ENCODE measurements around the gene C16orf95. TPM values are rescaled to one million over a fixed set of nuclear protein-coding genes. Genes with fewer than 3 reads are reported as not detected.
A peak's percentile ranks its signal among the peaks of the same experiment; 100 is the strongest.

Gene C16orf95
- total RNA-seq, 1 donor from 2014 or later = 2.4 TPM

GRCh38 chr16:87333581-87334331 is 16.6 kb upstream of the C16orf95 start:
- no peak for DNase-seq (ENCODE audit: low spot score in 2 of 2)
- no peak for FAIRE-seq

DNA sequence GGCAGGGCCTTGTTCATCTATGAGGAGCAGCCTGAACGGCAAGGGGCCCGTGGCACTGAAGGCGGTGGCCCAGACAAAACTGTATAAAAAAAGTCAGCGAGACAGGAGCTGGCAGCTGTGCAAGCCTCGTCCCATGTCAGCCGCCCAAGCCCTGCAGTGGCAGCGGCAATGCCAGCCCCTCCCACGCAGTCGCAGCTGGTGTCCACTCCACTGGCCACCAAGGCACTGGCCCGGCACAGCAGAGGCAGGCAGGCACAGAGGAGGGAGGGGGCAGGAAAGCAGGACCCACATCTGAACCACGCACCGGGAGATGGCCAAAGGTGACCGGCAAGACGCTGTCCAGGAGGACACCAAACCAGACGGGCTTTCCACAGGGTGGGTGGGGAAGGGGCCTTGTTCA is 15.9 kb upstream of the C16orf95 start:
- DNase-seq (ENCODE audit: low spot score in 2 of 2) (peak; percentile 75), FAIRE-seq (no peak)

GRCh38 chr16:87332150-87332549 is 15.0 kb upstream of the C16orf95 start:
- FAIRE-seq = no peak
- no peak for DNase-seq (ENCODE audit: low spot score in 2 of 2)

DNA sequence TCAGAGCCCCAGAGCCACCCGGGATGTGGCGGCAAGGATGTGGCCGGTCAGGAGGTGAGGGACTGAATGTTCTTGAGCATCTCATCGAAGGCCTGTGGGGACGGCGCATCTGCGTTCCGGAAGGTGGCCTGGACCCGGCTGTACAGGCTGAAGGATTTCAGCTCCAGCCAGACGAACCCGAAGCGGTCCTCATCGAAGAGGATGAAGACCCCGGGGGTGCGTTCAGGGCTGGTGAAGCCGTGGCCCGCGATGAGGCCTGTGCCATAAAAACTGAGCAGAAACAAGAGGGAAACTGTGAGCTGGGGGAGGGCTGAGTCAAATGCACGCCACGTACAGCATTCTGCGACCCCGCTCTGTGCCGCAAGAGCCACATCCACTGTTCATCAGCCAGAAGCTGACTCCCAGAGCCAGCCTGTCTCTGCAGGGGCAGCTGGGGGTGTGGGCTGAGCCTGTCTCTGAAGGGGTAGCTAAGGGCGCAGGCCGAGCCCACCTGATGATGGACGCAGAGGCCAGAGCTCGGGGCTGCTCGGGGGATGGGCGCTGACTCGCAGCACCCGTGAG is 14.1 kb upstream of the C16orf95 start:
- no peak for FAIRE-seq
- DNase-seq (ENCODE audit: low spot score in 2 of 2) = no peak

GRCh38 chr16:87330646-87331045 is 13.5 kb upstream of the C16orf95 start:
- no peak for DNase-seq (ENCODE audit: low spot score in 2 of 2)
- FAIRE-seq = no peak

- no peak for FAIRE-seq
Measured at GRCh38 chr16:87330257-87330624, 13.0 kb upstream of the C16orf95 start.

GRCh38 chr16:87329436-87330256 is 12.5 kb upstream of the C16orf95 start:
- DNase-seq (ENCODE audit: low spot score in 2 of 2) = no peak
- no peak for FAIRE-seq

More at GRCh38 chr16:87330257-87330624, 13.0 kb upstream of the C16orf95 start:
- no peak for DNase-seq (ENCODE audit: low spot score in 2 of 2)

DNA sequence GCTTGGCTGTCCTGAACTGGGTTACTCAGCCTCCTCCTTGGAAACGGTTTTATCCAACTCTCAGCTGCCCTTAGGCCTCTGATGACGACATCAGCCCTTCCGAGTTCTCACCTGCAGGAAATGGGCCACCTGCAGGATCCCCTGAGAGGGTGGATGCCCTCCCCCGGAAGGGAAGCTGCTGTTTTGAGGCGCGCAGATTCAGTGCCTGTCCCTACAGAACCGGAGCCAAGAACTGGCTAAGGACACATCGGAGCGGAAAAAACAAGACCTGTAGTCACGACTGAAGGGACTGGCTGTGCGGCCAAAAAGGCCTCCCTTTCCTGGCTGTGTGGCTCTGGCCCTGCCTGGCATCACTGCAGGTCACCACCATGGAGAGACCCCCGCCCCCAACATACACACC is 11.7 kb upstream of the C16orf95 start:
- FAIRE-seq (no peak), DNase-seq (ENCODE audit: low spot score in 2 of 2) (no peak)

- DNase-seq (ENCODE audit: low spot score in 2 of 2) = no peak
Measured at GRCh38 chr16:87327798-87328495, 10.8 kb upstream of the C16orf95 start.

GRCh38 chr16:87326151-87326571 is 9.0 kb upstream of the C16orf95 start:
- DNase-seq (ENCODE audit: low spot score in 2 of 2) (peak in 1 of 2 donors; percentile 64), FAIRE-seq (no peak)

More at GRCh38 chr16:87327798-87328495, 10.8 kb upstream of the C16orf95 start:
- no peak for FAIRE-seq

DNA sequence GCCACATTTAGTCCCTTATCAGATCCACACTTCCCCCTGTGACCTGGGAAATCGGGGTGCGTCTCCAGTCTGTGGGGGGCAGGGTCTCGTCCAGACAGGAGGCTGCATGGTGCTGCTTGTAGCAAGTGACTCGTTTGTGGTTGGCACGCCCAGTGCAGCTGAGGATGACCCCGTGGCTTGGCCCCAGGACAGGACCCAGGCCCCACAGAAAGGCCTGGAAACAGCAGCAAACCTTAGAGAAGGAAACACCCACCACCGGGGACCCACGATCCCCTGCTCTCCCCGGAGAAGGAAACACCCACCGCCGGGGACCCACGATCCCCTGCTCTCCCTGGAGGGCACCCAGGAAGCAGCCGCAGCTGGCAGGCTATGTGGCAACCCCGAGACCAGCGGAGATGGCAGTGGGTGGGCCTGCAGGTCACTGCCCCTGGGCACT is 8.2 kb upstream of the C16orf95 start:
- FAIRE-seq (no peak), DNase-seq (ENCODE audit: low spot score in 2 of 2) (no peak)

- no peak for FAIRE-seq
Measured at GRCh38 chr16:87324411-87325275, 7.5 kb upstream of the C16orf95 start.

DNA sequence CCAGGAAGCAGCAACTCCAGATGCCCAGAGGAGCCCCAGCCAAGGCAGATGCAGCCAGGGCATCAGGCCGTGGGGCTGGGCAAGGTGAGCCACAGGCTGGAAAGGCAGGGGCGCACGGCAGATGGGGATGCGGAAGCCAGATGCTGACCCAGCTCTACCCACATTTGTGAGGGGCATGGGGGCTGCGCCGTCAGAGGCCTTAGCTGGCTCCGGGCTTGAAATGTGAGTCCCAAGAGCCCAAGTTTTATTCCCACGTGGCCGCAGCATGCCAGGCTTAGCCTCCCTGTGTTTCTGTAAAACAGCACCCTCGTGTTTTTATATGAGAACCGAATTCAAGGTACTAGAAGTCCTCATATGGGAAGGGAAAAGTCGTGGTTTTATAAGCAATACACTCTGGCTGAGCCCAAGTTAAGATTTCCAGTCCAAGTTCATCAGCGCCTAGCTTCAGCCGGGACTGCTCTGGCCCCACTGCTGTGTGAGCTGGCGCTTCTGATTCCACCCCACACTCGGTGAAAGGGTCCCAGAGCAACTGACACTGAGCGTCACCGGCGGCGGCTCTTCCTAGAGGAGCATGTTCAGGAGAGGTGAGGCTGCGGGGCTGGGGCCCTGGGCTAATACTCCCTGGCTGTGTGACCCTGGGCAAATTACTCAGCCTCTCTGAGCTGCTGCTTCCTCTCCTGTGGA is 6.7 kb upstream of the C16orf95 start:
- FAIRE-seq = no peak
- DNase-seq (ENCODE audit: low spot score in 2 of 2) = no peak

More at GRCh38 chr16:87324411-87325275, 7.5 kb upstream of the C16orf95 start:
- peak; percentile 67 to 77 for DNase-seq (ENCODE audit: low spot score in 2 of 2)

DNA sequence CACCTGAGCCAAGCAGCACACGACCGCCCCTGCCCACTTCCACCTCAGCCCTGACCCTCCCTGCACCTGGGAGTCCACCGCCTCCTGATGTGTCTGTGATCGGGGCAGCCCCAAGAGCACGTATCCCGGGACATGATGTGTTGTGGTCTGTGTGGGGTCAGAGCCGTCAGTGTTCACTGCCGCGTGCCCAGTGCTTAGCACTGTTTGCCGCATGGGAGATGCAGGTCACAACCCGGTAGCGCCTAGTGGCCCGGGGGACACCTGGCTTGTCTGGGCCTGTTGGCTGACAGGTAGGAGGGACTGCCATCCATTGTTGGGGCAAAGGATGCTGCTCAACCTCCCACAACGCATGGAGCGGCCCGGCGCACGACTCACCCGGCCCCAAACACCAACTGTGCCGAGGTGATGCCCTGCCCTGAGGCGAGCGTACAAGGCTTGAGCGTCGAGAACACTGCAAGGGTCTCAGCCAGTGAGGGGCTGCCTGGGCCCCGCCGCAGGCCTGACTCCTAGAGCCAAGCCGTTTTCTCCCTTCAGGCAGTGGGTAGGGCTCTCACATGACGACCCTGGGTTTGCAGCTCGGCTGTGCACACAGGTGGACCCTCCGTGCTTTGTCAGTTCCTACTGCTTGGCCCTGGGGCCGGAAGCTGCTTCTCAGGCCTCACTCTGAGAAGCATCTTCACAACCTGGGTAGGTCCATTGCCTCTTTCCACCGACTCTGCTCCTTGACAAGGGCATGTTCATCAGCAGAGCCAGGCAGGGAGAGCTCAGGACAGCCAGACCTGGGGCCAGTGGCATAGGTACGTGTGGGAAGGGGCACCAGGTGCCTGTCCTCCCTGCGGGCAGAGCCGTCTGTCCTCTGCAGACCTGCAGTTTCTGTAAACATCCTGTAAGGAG is 5.9 kb upstream of the C16orf95 start:
- FAIRE-seq = no peak
- DNase-seq (ENCODE audit: low spot score in 2 of 2) = no peak

DNA sequence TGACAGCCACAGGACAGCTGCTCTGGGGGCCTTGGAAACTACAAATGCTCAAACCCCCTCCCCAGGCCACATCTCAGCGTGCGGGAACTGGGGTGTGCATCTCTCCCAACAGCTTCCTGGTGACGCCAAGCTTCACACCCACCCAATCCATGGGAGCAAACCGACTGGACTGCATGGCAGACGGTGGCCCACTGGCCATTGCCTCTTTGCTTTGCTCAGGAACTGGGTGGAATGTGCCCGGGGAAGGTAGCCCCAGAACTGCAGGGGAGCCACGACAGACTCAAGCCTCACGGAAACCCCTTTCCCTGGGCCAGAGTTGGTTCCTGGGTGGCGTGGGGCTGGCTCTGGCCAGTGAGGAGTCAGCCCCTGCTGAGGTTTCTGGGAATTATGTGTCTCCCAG is 5.2 kb upstream of the C16orf95 start:
- DNase-seq (ENCODE audit: low spot score in 2 of 2) = no peak
- no peak for FAIRE-seq

DNA sequence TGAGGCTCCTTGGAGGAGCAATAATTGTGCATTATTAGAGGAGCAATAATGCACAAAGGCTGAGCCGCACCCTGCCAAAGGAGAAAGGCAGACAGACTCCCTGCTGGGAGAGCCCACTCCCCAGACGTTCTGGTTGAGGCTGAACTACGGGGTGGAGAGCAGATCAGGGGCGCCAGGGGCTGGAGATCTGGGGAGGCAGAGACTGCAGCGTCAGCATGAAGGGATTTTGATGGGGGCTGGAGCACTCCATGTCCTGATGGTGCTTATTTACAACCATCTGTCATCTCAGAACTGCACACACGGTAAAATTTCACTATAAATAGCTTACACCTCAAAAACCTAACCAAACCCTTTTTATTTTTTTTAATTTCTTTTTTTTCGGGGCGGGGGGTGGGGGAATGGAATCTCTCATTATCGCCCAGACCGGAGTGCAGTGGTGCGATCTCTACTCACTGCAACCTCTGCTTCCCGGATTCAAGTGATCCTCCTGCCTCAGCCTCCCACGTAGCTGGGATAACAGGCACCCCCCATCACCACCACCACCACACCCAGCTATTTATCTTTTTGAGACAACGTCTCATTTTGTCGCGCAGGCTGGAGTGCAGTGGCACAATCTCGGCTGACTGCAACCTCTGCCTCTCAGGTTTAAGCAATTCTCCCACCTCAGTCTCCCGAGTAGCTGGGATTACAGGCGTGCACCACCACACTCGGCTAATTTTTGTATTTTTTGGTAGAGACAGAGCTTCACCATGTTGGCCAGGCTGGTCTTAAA is 4.3 kb upstream of the C16orf95 start:
- FAIRE-seq = no peak
- no peak for DNase-seq (ENCODE audit: low spot score in 2 of 2)

- no peak for FAIRE-seq
- no peak for DNase-seq (ENCODE audit: low spot score in 2 of 2)
Measured at GRCh38 chr16:87320510-87321227, 3.5 kb upstream of the C16orf95 start.

Measured in frontal cortex (tissue), 4 donors.